C4-2B (cell line): Measurements from ENCODE around the gene MCM9.

Source experiments
- ZFX ChIP-seq: fragments of 450-650 bp; IDR thresholded peaks from 2 replicates; pipeline ENCODE4 v1.6.1; 2017
- TF ChIP-seq, protein P1 (sequence below): fragments of 450-650 bp; conservative IDR thresholded peaks from 2 replicates; pipeline ENCODE4 v1.5.1; 2017; ENCODE audit warnings: mild to moderate bottlenecking

DNA sequence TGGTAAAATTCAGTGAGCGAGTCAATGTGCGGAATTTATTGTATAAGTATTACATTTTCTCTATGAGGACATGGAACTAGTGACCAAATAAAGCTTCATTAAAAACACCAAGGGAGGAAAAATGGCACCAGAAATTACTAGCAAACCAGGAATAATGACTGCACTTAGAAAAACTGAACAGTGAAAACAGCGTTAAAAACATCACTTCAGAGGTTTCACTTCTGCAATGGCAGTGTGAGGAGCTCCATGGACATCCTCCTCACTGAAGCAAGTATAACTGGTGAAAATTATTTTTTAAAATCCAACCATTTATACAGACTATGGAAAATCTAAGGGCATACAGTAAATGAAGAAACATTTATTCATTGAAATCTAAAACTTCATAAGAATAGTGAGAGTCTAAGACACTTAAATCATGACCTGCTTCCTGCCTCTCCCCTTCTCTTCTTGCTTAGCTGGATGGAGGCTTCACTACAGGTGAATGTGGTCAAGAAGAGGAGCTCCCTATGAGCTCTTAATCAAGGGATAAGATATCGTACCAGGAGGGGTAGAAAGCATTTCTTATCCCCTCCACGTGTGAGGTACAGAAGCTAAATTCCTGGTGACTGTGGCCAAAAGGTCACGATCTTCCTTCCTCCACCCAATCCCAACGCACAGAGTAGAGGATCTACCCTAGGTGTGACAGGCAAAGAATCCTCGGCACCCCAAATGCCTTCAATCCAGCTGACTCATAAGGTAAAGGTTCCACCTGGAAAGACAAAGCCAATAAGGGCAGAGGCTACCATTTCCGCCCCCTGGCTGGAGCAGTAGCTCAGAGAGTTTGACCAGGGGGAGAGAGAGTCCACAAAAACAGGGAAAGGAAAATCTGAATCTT lies 53.3 kb downstream of the MCM9 start:
- TF ChIP-seq, protein P1, sequence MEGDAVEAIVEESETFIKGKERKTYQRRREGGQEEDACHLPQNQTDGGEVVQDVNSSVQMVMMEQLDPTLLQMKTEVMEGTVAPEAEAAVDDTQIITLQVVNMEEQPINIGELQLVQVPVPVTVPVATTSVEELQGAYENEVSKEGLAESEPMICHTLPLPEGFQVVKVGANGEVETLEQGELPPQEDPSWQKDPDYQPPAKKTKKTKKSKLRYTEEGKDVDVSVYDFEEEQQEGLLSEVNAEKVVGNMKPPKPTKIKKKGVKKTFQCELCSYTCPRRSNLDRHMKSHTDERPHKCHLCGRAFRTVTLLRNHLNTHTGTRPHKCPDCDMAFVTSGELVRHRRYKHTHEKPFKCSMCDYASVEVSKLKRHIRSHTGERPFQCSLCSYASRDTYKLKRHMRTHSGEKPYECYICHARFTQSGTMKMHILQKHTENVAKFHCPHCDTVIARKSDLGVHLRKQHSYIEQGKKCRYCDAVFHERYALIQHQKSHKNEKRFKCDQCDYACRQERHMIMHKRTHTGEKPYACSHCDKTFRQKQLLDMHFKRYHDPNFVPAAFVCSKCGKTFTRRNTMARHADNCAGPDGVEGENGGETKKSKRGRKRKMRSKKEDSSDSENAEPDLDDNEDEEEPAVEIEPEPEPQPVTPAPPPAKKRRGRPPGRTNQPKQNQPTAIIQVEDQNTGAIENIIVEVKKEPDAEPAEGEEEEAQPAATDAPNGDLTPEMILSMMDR, result no peak
- TF ChIP-seq ZFX, result no peak
